ENCODE results near the gene DLEC1. TPM values are rescaled to one million over a fixed set of nuclear protein-coding genes. Genes with fewer than 3 reads are reported as not detected.
"Not testable (repeated sequence)": the region's sequence is repeated elsewhere in the genome, so short reads cannot be mapped to it uniquely, and the experiment has no call there.

DLEC1 gene
- total RNA-seq, 2 donors from 2014 or later: 0.18 to 1.9 TPM

DNA sequence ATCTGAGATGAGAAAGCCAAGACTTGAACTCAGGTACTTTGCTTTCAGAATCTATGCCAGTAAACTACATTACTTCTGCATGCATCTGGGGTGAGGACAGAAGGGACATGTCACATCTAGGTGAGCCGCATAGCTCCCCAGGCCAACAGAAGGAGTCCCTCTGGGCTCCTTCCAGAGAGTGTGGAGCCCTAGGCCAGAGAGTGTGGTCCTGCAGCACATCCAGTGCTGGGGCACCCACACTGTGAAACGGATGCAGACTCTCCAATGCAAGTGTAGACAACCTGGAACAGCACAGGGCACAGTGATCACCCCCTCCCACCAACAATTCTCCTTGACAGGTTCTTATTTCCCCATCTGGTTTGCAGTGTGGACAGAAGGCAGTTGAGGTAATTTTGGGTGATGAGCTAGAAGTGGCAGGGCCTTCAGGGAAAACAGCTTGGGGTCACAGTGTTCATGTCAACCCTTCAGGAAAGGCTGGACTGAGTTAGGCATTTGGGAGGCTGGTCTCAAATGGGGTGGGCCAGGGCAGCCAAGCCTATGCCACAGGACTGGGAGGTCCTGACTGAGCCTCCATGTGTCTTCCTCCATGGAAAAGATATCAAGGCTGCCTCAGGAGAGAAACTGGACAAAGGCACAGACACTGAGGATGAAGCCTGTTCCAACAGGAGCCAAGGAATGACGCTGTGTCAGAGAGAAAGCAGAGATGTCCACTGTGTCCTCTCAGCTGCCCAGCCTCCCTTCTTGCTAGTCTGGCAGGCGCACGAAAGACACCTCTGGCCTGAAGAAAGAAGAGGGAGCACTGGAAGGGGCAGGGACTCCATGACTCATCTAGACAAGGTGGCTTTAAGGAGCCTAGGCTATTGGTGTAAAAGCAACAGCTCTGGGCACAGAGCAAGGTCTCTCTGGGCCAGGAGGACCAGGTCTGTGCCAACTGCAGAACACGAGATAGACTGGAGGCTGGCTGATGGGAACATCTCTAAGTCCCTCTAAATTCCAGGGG is 11.2 kb upstream of the DLEC1 start:
- no peaks in the 10 kb centered on the region for H3K36me3 Mint-ChIP-seq
- H3K9me3 Mint-ChIP-seq: no peaks in the 10 kb centered on the region
- peak overlapping the region in 1 of 2 donors; percentile 18 for H3K27ac Mint-ChIP-seq
- DNase-seq (ENCODE audit: low spot score in 2 of 2) (no peak), ATAC-seq (no peak)

DNA sequence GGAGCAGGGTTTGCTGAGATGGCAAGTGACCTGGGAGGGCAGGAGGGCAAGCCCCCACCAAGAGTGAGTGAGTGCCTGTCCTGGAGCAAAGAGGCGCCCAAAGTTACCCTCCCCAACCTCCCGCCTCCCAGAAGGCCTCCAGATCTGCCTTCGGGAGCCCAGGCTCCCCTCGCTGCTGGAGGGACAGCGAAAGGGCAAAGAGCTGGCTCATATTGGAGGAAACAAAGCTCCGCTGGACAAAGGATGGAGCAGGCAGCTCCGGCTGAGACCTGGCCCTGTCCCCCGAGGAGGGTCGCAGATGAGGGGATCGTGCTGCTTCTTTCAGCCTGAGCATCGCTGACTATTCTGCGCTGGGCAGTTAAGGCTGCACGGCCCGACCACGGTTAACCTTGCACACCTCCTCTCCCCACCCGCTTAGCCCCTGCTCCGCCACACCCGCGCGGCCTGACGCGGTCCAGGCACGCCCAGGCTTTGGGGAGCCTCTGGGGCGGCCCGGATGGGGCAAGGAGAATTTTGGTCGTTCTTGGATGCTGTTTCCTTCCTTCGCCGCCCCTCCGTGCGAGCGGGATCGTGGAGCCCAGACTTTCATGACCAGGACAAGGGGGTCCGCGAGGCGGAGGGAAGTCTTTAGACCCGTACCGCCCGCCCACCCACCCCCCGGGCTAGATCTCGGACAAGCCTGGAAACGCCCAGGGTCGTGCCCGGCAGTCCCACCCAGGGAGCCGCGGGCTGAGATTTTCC is 10.2 kb upstream of the DLEC1 start:
- ATAC-seq: no peak

GRCh38 chr3:38029400-38030125 is 9.4 kb upstream of the DLEC1 start, which contains the start of gene PLCD1:
Gene PLCD1, minus strand, starts transcription at chr3:38029642. Its CDS starts 103 bp downstream, at chr3:38029539.
- Mint-ChIP-seq H3K27ac (peak within 1 kb of the TSS in 1 of 2 donors; percentile 18), H3K36me3 (no peaks in the 10 kb centered on the region), H3K9me3 (no peaks in the 10 kb centered on the region)
- no peak for ATAC-seq
- DNase-seq (ENCODE audit: low spot score in 2 of 2): peak in 1 of 2 donors; percentile 55

More for the DNA sequence above, 10.2 kb upstream of the DLEC1 start:
- Mint-ChIP-seq H3K27ac (peak overlapping the region in 1 of 2 donors; percentile 18), H3K36me3 (no peaks in the 10 kb centered on the region), H3K9me3 (no peaks in the 10 kb centered on the region)
- DNase-seq (ENCODE audit: low spot score in 2 of 2): no peak

DNA sequence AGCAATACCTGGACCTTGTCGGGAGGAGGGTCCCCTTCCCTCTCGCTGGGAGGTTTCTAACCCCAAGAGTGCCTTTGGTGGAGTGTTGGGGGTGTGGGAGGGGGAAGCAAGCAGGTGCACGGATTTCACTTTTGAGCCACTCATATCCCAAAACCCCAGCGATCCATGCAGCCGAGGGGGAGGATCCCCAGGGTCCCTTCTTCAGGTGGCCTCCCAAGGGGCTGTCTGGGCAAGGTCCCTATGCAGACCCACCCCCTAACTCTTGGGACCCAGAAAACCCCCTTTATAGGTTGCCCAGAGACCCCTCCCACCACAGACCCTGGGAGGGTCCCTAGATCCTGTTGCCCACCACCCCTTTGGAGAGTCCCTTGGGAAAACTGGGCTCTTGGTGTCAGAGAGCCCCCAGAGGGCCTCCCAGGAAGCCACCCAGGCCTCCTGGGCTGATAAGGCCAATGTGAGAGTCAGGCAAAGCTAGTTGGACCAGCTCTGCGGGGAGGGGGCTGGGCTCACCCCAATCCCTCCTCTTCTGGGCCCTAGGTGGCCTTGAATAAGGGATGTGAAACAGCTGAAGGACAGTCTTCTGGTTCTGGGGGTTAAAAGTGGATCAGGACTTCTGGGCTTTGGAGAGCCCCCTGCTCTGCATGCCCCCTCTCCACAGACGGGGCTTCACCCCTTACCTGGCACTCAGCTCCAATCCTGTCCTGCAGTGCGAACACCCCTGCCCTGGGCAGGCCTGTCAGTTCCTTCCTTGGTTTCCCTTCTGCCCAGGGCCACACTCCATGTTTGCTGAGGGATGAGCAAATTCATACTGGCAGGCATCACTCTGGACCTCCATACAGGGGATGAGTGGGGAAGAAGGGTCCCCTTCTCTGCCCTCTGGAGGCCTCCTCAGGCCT is 8.6 kb upstream of the DLEC1 start:
- ATAC-seq: no peak

GRCh38 chr3:38031022-38031994 is 7.7 kb upstream of the DLEC1 start:
- DNase-seq (ENCODE audit: low spot score in 2 of 2) (peak in 1 of 2 donors; percentile 55), ATAC-seq (peak; percentile 48 to 67)
- no peaks in the 10 kb centered on the region for H3K9me3 Mint-ChIP-seq
- H3K27ac Mint-ChIP-seq: no peak overlapping the region
- no peaks in the 10 kb centered on the region for H3K36me3 Mint-ChIP-seq

More for the DNA sequence above, 8.6 kb upstream of the DLEC1 start:
- no peaks in the 10 kb centered on the region for H3K9me3 Mint-ChIP-seq
- no peak for DNase-seq (ENCODE audit: low spot score in 2 of 2)
- no peak overlapping the region for H3K27ac Mint-ChIP-seq
- no peaks in the 10 kb centered on the region for H3K36me3 Mint-ChIP-seq

GRCh38 chr3:38032328-38032865 is 6.6 kb upstream of the DLEC1 start:
- Mint-ChIP-seq H3K9me3 (no peaks in the 10 kb centered on the region), H3K36me3 (peaks cover 0 to under 1% of the 10 kb centered on the region in 2 donors), H3K27ac (no peak overlapping the region)
- ATAC-seq (no peak), DNase-seq (ENCODE audit: low spot score in 2 of 2) (no peak)

DNA sequence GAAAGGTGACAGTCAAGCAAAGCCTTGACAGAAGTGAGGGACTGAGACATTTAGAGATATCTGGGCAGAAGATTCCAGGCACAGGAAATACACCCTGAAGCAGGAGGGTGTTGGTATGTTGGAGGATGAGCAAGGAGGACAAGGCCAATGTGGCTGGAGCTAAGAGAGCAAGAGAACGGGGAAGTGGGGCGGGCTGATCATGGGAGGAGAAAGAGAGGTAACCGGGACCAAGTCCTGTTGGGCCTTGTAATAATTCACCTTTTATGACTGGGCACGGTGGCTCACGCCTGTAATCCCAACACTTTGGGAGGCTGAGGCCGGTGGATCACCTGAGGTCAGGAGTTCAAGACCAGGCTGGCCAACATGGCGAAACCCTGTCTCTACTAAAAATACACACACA is 5.4 kb upstream of the DLEC1 start:
- H3K27ac Mint-ChIP-seq; ATAC-seq; DNase-seq (ENCODE audit: low spot score in 2 of 2): not testable (repeated sequence)
- Mint-ChIP-seq H3K9me3 (peaks cover 8 to 10% of the 10 kb centered on the region in 2 donors), H3K36me3 (peaks cover 8 to 12% of the 10 kb centered on the region in 2 donors)

- Mint-ChIP-seq H3K36me3 (peaks cover 10 to 13% of the 10 kb centered on the region in 2 donors), H3K9me3 (peaks cover 10 to 11% of the 10 kb centered on the region in 2 donors)
- H3K27ac Mint-ChIP-seq; DNase-seq (ENCODE audit: low spot score in 2 of 2); ATAC-seq: not testable (repeated sequence)
Observed at GRCh38 chr3:38034335-38034734, 4.7 kb upstream of the DLEC1 start.

GRCh38 chr3:38036286-38036685 is 2.7 kb upstream of the DLEC1 start:
- Mint-ChIP-seq H3K9me3 (peaks cover 10 to 11% of the 10 kb centered on the region in 2 donors), H3K27ac (peak overlapping the region in 1 of 2 donors; percentile 26), H3K36me3 (peaks cover 10 to 13% of the 10 kb centered on the region in 2 donors)
- no peak for ATAC-seq
- no peak for DNase-seq (ENCODE audit: low spot score in 2 of 2)

GRCh38 chr3:38036906-38037305 is 2.1 kb upstream of the DLEC1 start:
- ATAC-seq: no peak
- Mint-ChIP-seq H3K36me3 (peaks cover 10 to 13% of the 10 kb centered on the region in 2 donors), H3K27ac (no peak overlapping the region), H3K9me3 (peaks cover 10 to 11% of the 10 kb centered on the region in 2 donors)
- no peak for DNase-seq (ENCODE audit: low spot score in 2 of 2)

DNA sequence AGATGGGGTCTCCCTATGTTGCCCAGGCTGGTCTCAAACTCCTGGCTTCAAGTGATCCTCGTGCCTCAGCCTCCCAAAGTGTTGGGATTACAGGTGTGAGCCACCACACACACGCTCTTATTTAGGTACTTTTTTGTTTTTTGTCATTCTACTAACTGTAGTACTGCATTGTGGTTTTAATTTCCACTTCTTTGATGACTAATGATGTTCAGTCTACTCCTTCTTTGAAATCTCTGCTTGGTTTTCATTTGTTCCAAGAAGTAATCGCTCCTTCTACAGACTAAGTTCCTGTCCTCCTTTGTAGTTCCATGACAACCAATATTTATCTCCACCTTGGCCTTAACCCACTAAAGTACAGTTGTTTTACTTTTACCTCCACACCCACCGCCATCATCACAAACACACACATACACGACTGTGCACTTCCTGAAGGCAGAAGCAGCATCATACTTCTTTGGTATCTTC is 529 bp upstream of the DLEC1 start:
- peaks cover 10 to 13% of the 10 kb centered on the region in 2 donors for H3K36me3 Mint-ChIP-seq
- peaks cover 10 to 11% of the 10 kb centered on the region in 2 donors for H3K9me3 Mint-ChIP-seq
- peak overlapping the region; percentile 89 to 98 for H3K27ac Mint-ChIP-seq
- ATAC-seq: peak; percentile 75 to 83
- DNase-seq (ENCODE audit: low spot score in 2 of 2): peak in 1 of 2 donors; percentile 36

DNA sequence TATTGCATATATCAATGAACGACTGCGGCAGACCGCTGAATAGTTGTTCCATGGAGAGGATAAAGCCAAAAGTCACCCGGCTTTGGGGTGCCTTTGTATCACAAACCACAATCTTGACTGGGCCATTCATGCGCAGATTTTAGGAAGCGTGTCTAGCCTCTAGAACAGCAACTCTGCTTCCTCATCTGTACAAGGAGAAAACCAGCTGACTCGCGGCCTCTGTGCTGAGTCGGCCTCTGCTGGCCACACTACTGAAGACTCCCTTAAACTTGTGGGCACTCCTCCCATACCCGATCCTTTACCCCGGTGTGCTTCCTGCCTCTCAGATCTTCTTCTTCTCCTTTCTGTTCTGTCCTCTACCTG is 872 bp downstream of the DLEC1 start:
- DNase-seq (ENCODE audit: low spot score in 2 of 2) (no peak), ATAC-seq (peak in 1 of 2 donors; percentile 56)
- peaks cover 10 to 11% of the 10 kb centered on the region in 2 donors for H3K9me3 Mint-ChIP-seq
- H3K36me3 Mint-ChIP-seq: peaks cover 10 to 13% of the 10 kb centered on the region in 2 donors
- peak overlapping the region; percentile 37 to 89 for H3K27ac Mint-ChIP-seq

GRCh38 chr3:38040401-38040800 is 1.4 kb downstream of the DLEC1 start:
- no peak for ATAC-seq
- peaks cover 10 to 13% of the 10 kb centered on the region in 2 donors for H3K36me3 Mint-ChIP-seq
- peaks cover 10 to 11% of the 10 kb centered on the region in 2 donors for H3K9me3 Mint-ChIP-seq
- H3K27ac Mint-ChIP-seq: peak overlapping the region in 1 of 2 donors; percentile 37
- DNase-seq (ENCODE audit: low spot score in 2 of 2): no peak

DNA sequence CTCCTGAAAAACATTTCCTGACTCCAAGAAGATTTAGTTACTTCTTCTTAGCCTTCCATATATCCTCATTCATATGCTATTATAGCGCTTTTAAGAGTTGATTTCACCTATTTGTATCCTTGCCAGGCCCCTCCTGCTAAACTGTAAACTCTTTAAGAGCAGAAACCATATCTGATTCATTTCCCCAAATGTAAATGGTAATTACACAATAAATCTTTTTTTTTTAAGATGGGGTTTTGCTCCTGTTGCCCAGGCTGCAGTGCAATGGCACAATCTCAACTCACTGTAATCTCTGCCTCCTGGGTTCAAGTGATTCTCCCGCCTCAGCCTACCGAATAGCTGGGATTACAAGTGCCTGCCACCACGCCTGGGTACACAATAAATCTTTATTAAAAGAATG is 4.5 kb downstream of the DLEC1 start:
- Mint-ChIP-seq H3K9me3 (peaks cover under 1 to 4% of the 10 kb centered on the region in 2 donors), H3K27ac (no peak overlapping the region), H3K36me3 (peaks cover 1 to 4% of the 10 kb centered on the region in 2 donors)
- DNase-seq (ENCODE audit: low spot score in 2 of 2) (no peak), ATAC-seq (no peak)

Measured in activated naive CD4-positive, alpha-beta T cell treated with anti-CD3 and anti-CD28 coated beads, Interleukin-2, amount 50 U/mL, for 72 hours (primary cell).